K562 (cell line): ENCODE measurements around the gene NOL4L. TPM values are rescaled to one million over a fixed set of nuclear protein-coding genes. Genes with fewer than 3 reads are reported as not detected.

ENCODE experiments used
- HEY1 ChIP-seq: fragments of 250-450 bp; sonication (Bioruptor Pico); IDR thresholded peaks from 2 replicates; pipeline ENCODE4 v1.5.0; 2020; ENCODE audit warnings: mild to moderate bottlenecking, moderate library complexity, borderline replicate concordance
- JUND ChIP-seq, 2 experiments: IDR thresholded peaks; 2 replicates in 1 of 2; 3 replicates in 1 of 2; pipeline ENCODE4 v1.6.1; 2011; ENCODE audit warnings: borderline replicate concordance in 2 of 2, low read depth in 2 of 2, low read length in 2 of 2, improper control_type of control experiment in 1 of 2, missing biosample characterization in 1 of 2, missing genetic modification characterization in 1 of 2, missing genetic modification reagents in 1 of 2
- KLF10 ChIP-seq: fragments of 250-450 bp; sonication (Bioruptor Pico); IDR thresholded peaks from 2 replicates; pipeline ENCODE4 v1.6.1; 2021; ENCODE audit warnings: matching md5 sums
- MAZ ChIP-seq, 2 experiments: fragments of 450-650 bp in 1 of 2; sonication (generic) in 1 of 2; formaldehyde crosslinking; IDR thresholded peaks in 1 of 2; conservative IDR thresholded peaks in 1 of 2; 2 replicates each; pipeline versions ENCODE4 v1.4.0 to v1.5.0; 2020; ENCODE audit warnings: mild to moderate bottlenecking in 1 of 2, missing genetic modification reagents in 1 of 2
- MEIS2 ChIP-seq: fragments of 450-650 bp; IDR thresholded peaks from 2 replicates; pipeline ENCODE4 v1.6.1; 2014; ENCODE audit warnings: mild to moderate bottlenecking; ENCODE audit not compliant: partially characterized antibody
- NFIC ChIP-seq: fragments of 450-650 bp; IDR thresholded peaks from 2 replicates; pipeline ENCODE4 v1.6.1; 2017; ENCODE audit warnings: mild to moderate bottlenecking, inconsistent platforms
- NR4A1 ChIP-seq, 2 experiments: fragments of 250-450 bp in 1 of 2; fragments of 450-650 bp in 1 of 2; sonication (Bioruptor Pico) in 1 of 2; IDR thresholded peaks; 2 replicates each; pipeline versions ENCODE4 v1.4.0 to v1.6.1; 2016 to 2020; ENCODE audit warnings: mild to moderate bottlenecking in 2 of 2, missing compliant biosample characterization in 1 of 2, missing genetic modification characterization in 1 of 2, moderate library complexity in 1 of 2
- OTX1 ChIP-seq: fragments of 450-650 bp; formaldehyde crosslinking; IDR thresholded peaks from 2 replicates; pipeline ENCODE4 v1.4.0; 2022; ENCODE audit warnings: mild to moderate bottlenecking
- XRCC5 ChIP-seq: fragments of 200-400 bp; formaldehyde crosslinking; IDR thresholded peaks from 2 replicates; pipeline ENCODE4 v1.6.1; 2017; ENCODE audit warnings: low read depth, mild to moderate bottlenecking, low read length
- YY1 ChIP-seq, 3 experiments: IDR thresholded peaks; 2 replicates each; pipeline ENCODE4 v1.6.1; 2011; ENCODE audit warnings: low read length in 2 of 3, mild to moderate bottlenecking in 2 of 3, moderate library complexity in 2 of 3, borderline replicate concordance in 1 of 3, control low read depth in 1 of 3, low read depth in 1 of 3; ENCODE audit not compliant: insufficient read depth in 3 of 3, insufficient replicate concordance in 2 of 3, control insufficient read depth in 1 of 3, insufficient read length in 1 of 3; ENCODE audit errors: extremely low read depth in 1 of 3
- ZBTB17 ChIP-seq: fragments of 450-650 bp; formaldehyde crosslinking; IDR thresholded peaks from 2 replicates; pipeline ENCODE4 v1.4.0; 2020; ENCODE audit warnings: mild to moderate bottlenecking
- ZNF316 ChIP-seq: fragments of 450-650 bp; IDR thresholded peaks from 2 replicates; pipeline ENCODE4 v1.6.1; 2016
- ZNF586 ChIP-seq: fragments of 450-650 bp; formaldehyde crosslinking; conservative IDR thresholded peaks from 2 replicates; pipeline ENCODE4 v1.4.0; 2020; ENCODE audit warnings: mild to moderate bottlenecking, moderate library complexity
- ZNF740 ChIP-seq, 3 experiments: fragments of 200-800 bp in 1 of 3; sonication (Bioruptor generic) in 1 of 3; sonication (generic) in 1 of 3; formaldehyde crosslinking in 1 of 3; IDR thresholded peaks; 2 replicates each; pipeline versions ENCODE4 v1.6.1 to v1.8.0; 2016 to 2022; ENCODE audit warnings: mild to moderate bottlenecking in 2 of 3, missing compliant biosample characterization in 2 of 3, missing genetic modification characterization in 2 of 3, missing genetic modification reagents in 1 of 3
- polyA plus RNA-seq, 8 experiments: library from polyadenylated mRNA; depleted of rRNA in 4 of 8; stranded (reverse) in 5 of 8; unstranded in 3 of 8; fragments of >200 nt; fragmentation: Nextera tagmentation in 2 of 8; fragmentation: Illumina TruSeq in 1 of 8; extraction: Ambion mirVana in 2 of 8; extraction: Trizol in 1 of 8; gene quantifications; 2 replicates each; pipeline versions ENCODE4 v1.2.1 to v1.2.3, GENCODE V29; 2011 to 2014; ENCODE audit warnings: inconsistent platforms in 1 of 8, missing spikeins in 1 of 8
- total RNA-seq, 7 experiments: library from RNA; depleted of rRNA in 6 of 7; stranded (reverse); fragments of >200 nt in 6 of 7; fragmentation: Illumina TruSeq in 2 of 7; extraction: Trizol in 2 of 7; gene quantifications; 2 replicates each; pipeline versions ENCODE4 v1.2.1 to v1.2.3, GENCODE V29; 2011 to 2021; ENCODE audit warnings: low replicate concordance in 1 of 7
- TF ChIP-seq, protein P1 (sequence below), 2 experiments: IDR thresholded peaks in 1 of 2; conservative IDR thresholded peaks in 1 of 2; 2 replicates each; pipeline ENCODE4 v1.6.1; 2016; ENCODE audit warnings: low read depth in 2 of 2, mild to moderate bottlenecking in 1 of 2, missing compliant biosample characterization in 1 of 2, missing genetic modification characterization in 1 of 2, moderate library complexity in 1 of 2
- TF ChIP-seq, protein P2 (sequence below): fragments of 450-650 bp; conservative IDR thresholded peaks from 2 replicates; pipeline ENCODE4 v1.6.1; 2016; ENCODE audit warnings: missing genetic modification characterization, low read depth, mild to moderate bottlenecking, missing compliant biosample characterization, moderate library complexity

Gene NOL4L
- total and polyA plus RNA-seq, 9 of the 15 experiments (the other 6 are each of a cell fraction or from before 2014, with no cell fraction given) = 5.1 to 36.2 (median 13.6) TPM

DNA sequence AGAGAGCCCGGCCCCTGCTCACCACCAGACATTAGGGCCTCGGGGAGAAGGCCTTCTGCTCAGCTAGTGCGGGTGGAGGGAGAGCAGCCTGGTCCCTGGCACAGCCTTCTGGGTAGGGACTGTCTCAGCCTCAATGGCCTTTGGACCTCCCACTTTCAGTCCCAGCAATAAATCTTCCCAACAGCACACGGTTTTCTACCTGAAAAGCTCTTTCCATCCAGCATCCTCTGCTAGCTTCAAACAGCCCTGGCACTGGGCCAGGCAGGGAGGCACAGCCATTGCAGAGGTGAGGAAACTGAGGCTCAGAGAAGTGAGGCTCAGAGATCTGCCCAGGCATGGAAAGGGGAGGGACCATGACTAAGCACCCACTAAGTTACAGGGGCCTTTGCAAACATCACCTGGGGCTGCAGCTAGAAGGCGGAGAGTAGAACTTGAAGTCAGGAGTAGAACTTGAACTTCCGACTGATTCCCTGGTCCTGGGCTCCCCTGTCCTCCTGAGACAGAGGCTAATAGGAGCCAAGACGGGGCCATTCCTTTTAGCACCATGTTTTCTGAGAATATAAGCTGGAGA lies 43.9 kb upstream of the NOL4L start (continued):
- peak in 1 of 3 experiments; percentile 15 for TF ChIP-seq YY1 (IDR thresholded peaks at IDR 0.05; ENCODE audit: borderline replicate concordance in 1 of 3, control insufficient read depth in 1 of 3, extremely low read depth in 1 of 3, insufficient read depth in 3 of 3, insufficient read length in 1 of 3, insufficient replicate concordance in 2 of 3, low read depth in 1 of 3, low read length in 2 of 3)
- TF ChIP-seq KLF10 (CRISPR knock-in tag) = no peak
- no peak for TF ChIP-seq ZNF740 (CRISPR knock-in tag; IDR thresholded peaks at IDR 0.05)
- peak in 1 of 2 experiments; percentile 50; a peak in 1 of 4 replicates for TF ChIP-seq ZNF740 (tag; IDR thresholded peaks at IDR 0.05)
- TF ChIP-seq, protein P1, sequence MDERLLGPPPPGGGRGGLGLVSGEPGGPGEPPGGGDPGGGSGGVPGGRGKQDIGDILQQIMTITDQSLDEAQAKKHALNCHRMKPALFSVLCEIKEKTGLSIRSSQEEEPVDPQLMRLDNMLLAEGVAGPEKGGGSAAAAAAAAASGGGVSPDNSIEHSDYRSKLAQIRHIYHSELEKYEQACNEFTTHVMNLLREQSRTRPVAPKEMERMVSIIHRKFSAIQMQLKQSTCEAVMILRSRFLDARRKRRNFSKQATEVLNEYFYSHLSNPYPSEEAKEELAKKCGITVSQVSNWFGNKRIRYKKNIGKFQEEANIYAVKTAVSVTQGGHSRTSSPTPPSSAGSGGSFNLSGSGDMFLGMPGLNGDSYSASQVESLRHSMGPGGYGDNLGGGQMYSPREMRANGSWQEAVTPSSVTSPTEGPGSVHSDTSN (CRISPR knock-in tag; IDR thresholded peaks at IDR 0.05; ENCODE audit: low read depth) = no peak
- TF ChIP-seq, protein P1 (tag; conservative IDR thresholded peaks at IDR 0.05; ENCODE audit: low read depth) = peak; percentile 78
- TF ChIP-seq ZNF586 (CRISPR knock-in tag) = no peak
- TF ChIP-seq NR4A1 (CRISPR knock-in tag; IDR thresholded peaks at IDR 0.05) = no peak
- 0 out of 2 replicates have a peak, but pooled peaks have one; percentile 42 for TF ChIP-seq NR4A1 (tag; IDR thresholded peaks at IDR 0.05)
- TF ChIP-seq MEIS2 = peak; percentile 89
- TF ChIP-seq ZNF316 = peak; percentile 78
- TF ChIP-seq MAZ (CRISPR knock-in tag; conservative IDR thresholded peaks at IDR 0.05 in 1 of 2, IDR thresholded peaks at IDR 0.05 in 1 of 2) = peak; percentile 17 to 26; a peak in 2 of 4 replicates
- TF ChIP-seq OTX1 (CRISPR knock-in tag) = no peak
- TF ChIP-seq HEY1 (CRISPR knock-in tag) = no peak
- TF ChIP-seq, protein P2, sequence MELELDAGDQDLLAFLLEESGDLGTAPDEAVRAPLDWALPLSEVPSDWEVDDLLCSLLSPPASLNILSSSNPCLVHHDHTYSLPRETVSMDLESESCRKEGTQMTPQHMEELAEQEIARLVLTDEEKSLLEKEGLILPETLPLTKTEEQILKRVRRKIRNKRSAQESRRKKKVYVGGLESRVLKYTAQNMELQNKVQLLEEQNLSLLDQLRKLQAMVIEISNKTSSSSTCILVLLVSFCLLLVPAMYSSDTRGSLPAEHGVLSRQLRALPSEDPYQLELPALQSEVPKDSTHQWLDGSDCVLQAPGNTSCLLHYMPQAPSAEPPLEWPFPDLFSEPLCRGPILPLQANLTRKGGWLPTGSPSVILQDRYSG (tag) = peak; percentile 39; the same call in 1 of the 2 replicates
- peak; percentile 94 for TF ChIP-seq NFIC
- no peak for TF ChIP-seq JUND (IDR thresholded peaks at IDR 0.05; ENCODE audit: borderline replicate concordance, low read depth, low read length)
- TF ChIP-seq JUND (tag; IDR thresholded peaks at IDR 0.05; ENCODE audit: borderline replicate concordance, low read depth, low read length) = peak; percentile 37; the same call in 1 of the 3 replicates
- TF ChIP-seq ZBTB17 = no peak
- TF ChIP-seq XRCC5 = 0 out of 2 replicates have a peak, but pooled peaks have one; percentile 14
